ENCODE measurements around the gene NVL.

GRCh38 chr1:224201383-224201782, 128.6 kb downstream of the NVL start:
- TF ChIP-seq PATZ1 (CRISPR knock-in tag; IDR thresholded peaks at IDR 0.05; ENCODE audit: borderline replicate concordance), result no peak
- TF ChIP-seq ZNF565 (CRISPR knock-in tag; conservative IDR thresholded peaks at IDR 0.05; ENCODE audit: low read depth), result no peak
- TF ChIP-seq CREB5 (CRISPR knock-in tag; IDR thresholded peaks at IDR 0.05; ENCODE audit: low read depth), result no peak
- TF ChIP-seq ESRRG (CRISPR knock-in tag; IDR thresholded peaks at IDR 0.05), result no peak
- no peak for TF ChIP-seq POU6F1 (CRISPR knock-in tag; IDR thresholded peaks at IDR 0.05; ENCODE audit: borderline replicate concordance, low read depth)
- no peak for TF ChIP-seq RARB (CRISPR knock-in tag; IDR thresholded peaks at IDR 0.05)
- no peak for TF ChIP-seq ZFP3 (CRISPR knock-in tag; IDR thresholded peaks at IDR 0.05)
- no peak for TF ChIP-seq TSHZ2 (CRISPR knock-in tag; IDR thresholded peaks at IDR 0.05)
- TF ChIP-seq TOX (CRISPR knock-in tag; IDR thresholded peaks at IDR 0.05; ENCODE audit: borderline replicate concordance), result no peak
- TF ChIP-seq SNAI2 (CRISPR knock-in tag; IDR thresholded peaks at IDR 0.05), result no peak
- TF ChIP-seq CSRNP3 (CRISPR knock-in tag; IDR thresholded peaks at IDR 0.05), result no peak
